Measurements from ENCODE around the gene CNNM4.

CNNM4 gene

DNA sequence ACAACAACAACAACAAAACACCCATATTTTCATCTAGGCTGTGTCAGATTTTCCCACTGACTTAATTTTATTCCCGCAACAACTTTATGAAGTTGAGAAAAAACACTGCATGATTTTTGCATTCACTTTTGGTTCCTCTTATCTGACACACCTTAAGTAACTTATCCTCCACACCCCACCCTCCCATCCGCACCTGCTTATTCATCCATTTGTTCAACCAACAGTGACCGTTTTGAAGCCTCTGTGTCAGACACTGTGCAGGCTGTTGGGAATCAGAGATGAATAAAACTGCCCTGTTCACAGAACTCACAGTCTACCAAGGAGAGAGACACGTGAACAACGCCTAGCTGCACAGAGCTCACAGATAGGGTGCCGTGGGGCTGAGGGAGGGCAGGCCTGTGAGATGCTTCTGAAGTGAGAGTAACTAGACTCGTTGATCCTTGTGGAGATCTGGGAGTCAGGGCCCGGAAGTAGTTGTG is 7.4 kb downstream of the CNNM4 start (continued):
- TF ChIP-seq, protein P1, sequence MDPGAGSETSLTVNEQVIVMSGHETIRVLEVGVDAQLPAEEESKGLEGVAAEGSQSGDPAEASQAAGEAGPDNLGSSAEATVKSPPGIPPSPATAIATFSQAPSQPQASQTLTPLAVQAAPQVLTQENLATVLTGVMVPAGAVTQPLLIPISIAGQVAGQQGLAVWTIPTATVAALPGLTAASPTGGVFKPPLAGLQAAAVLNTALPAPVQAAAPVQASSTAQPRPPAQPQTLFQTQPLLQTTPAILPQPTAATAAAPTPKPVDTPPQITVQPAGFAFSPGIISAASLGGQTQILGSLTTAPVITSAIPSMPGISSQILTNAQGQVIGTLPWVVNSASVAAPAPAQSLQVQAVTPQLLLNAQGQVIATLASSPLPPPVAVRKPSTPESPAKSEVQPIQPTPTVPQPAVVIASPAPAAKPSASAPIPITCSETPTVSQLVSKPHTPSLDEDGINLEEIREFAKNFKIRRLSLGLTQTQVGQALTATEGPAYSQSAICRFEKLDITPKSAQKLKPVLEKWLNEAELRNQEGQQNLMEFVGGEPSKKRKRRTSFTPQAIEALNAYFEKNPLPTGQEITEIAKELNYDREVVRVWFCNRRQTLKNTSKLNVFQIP (CRISPR knock-in tag; IDR thresholded peaks at IDR 0.05; ENCODE audit: borderline replicate concordance, low read depth) = no peak
- no peak for TF ChIP-seq ESRRG (CRISPR knock-in tag; IDR thresholded peaks at IDR 0.05)
- TF ChIP-seq ARNTL (CRISPR knock-in tag; IDR thresholded peaks at IDR 0.05; ENCODE audit: borderline replicate concordance, low read depth) = no peak
- no peak for TF ChIP-seq ZNF70 (CRISPR knock-in tag; IDR thresholded peaks at IDR 0.05)

DNA sequence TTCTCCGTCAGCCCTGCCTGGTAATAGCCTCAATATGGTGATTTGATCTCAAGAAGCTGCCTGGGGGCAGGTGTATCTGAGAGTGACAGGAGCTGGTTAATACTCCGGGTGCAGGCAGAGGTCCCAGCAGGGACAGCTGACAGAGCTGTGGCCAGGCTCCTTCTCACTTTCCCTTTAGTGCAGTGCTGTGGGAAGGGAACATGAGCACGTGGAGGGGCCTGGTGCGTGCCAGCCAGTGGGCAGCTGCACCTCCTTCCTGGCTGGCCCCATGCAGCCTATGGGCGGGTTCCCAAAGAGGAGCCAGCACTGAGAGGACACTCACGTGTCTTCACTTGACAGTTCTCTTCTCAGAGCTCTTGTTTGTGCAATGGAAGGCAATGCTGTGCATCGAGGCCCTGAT is 9.1 kb downstream of the CNNM4 start:
- TF ChIP-seq, protein P2, sequence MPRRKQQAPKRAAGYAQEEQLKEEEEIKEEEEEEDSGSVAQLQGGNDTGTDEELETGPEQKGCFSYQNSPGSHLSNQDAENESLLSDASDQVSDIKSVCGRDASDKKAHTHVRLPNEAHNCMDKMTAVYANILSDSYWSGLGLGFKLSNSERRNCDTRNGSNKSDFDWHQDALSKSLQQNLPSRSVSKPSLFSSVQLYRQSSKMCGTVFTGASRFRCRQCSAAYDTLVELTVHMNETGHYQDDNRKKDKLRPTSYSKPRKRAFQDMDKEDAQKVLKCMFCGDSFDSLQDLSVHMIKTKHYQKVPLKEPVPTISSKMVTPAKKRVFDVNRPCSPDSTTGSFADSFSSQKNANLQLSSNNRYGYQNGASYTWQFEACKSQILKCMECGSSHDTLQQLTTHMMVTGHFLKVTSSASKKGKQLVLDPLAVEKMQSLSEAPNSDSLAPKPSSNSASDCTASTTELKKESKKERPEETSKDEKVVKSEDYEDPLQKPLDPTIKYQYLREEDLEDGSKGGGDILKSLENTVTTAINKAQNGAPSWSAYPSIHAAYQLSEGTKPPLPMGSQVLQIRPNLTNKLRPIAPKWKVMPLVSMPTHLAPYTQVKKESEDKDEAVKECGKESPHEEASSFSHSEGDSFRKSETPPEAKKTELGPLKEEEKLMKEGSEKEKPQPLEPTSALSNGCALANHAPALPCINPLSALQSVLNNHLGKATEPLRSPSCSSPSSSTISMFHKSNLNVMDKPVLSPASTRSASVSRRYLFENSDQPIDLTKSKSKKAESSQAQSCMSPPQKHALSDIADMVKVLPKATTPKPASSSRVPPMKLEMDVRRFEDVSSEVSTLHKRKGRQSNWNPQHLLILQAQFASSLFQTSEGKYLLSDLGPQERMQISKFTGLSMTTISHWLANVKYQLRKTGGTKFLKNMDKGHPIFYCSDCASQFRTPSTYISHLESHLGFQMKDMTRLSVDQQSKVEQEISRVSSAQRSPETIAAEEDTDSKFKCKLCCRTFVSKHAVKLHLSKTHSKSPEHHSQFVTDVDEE (CRISPR knock-in tag; IDR thresholded peaks at IDR 0.05) = no peak
- TF ChIP-seq, protein P3, sequence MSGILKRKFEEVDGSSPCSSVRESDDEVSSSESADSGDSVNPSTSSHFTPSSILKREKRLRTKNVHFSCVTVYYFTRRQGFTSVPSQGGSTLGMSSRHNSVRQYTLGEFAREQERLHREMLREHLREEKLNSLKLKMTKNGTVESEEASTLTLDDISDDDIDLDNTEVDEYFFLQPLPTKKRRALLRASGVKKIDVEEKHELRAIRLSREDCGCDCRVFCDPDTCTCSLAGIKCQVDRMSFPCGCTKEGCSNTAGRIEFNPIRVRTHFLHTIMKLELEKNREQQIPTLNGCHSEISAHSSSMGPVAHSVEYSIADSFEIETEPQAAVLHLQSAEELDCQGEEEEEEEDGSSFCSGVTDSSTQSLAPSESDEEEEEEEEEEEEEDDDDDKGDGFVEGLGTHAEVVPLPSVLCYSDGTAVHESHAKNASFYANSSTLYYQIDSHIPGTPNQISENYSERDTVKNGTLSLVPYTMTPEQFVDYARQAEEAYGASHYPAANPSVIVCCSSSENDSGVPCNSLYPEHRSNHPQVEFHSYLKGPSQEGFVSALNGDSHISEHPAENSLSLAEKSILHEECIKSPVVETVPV (CRISPR knock-in tag; IDR thresholded peaks at IDR 0.05) = no peak
- TF ChIP-seq ISL1 (CRISPR knock-in tag; IDR thresholded peaks at IDR 0.05) (no peak), ZNF70 (CRISPR knock-in tag; IDR thresholded peaks at IDR 0.05) (no peak), PPARA (CRISPR knock-in tag; IDR thresholded peaks at IDR 0.05; ENCODE audit: borderline replicate concordance) (no peak), RARB (CRISPR knock-in tag; IDR thresholded peaks at IDR 0.05) (no peak), ESRRG (CRISPR knock-in tag; IDR thresholded peaks at IDR 0.05) (no peak), CSDC2 (CRISPR knock-in tag; IDR thresholded peaks at IDR 0.05) (no peak), ZFP3 (CRISPR knock-in tag; IDR thresholded peaks at IDR 0.05) (no peak)
- no peak; the same call in 2 of the 3 replicates for ATAC-seq

DNA sequence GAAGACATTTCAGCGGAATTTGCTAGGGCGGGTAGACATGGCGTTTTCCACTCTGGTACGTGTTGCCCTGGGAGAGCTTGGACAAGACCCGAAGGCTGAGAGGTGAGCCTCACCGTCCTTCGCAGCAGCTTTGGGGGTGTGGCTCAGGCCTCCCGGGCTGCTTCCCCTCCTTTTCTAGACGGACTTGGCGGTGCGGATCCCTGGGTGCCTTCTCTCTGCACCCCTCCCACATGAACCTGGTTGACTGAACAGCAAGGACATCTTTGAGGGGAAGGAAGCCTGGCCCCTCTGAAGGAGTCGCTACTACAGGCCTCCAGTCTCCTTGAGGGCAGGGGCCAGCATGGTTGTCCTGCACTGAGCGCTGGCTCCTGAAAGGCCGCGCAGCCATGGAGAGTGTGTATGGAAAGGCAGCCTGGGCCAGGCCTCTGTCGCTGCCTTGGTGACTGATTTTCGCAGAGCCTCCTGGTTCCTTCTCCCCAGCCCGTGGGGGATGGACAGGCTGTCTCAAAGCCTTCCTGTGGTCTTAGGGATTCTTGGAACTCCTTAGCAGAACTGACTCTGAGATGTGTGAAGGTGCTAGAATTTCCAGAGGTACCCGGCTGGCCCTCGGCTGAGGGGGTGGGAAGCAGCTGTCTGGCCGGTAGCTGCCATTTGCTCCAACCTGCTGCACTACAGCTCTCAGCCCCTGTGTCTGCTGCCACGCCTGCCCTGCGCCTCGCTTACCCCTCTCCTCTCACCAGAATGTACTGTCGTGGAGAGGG is 9.9 kb downstream of the CNNM4 start:
- no peak for ATAC-seq
- TF ChIP-seq ARNTL (CRISPR knock-in tag; IDR thresholded peaks at IDR 0.05; ENCODE audit: borderline replicate concordance, low read depth) (no peak), ZNF565 (CRISPR knock-in tag; conservative IDR thresholded peaks at IDR 0.05; ENCODE audit: low read depth) (no peak), ZNF70 (CRISPR knock-in tag; IDR thresholded peaks at IDR 0.05) (no peak), ZNF8 (CRISPR knock-in tag; IDR thresholded peaks at IDR 0.05) (no peak), TCF4 (CRISPR knock-in tag; IDR thresholded peaks at IDR 0.05; ENCODE audit: borderline replicate concordance) (no peak), RARB (CRISPR knock-in tag; IDR thresholded peaks at IDR 0.05) (no peak), ZFP3 (CRISPR knock-in tag; IDR thresholded peaks at IDR 0.05) (no peak), PPARA (CRISPR knock-in tag; IDR thresholded peaks at IDR 0.05; ENCODE audit: borderline replicate concordance) (no peak), ZFP30 (CRISPR knock-in tag; IDR thresholded peaks at IDR 0.05) (no peak), ZC3H10 (CRISPR knock-in tag; IDR thresholded peaks at IDR 0.05) (no peak), ESRRG (CRISPR knock-in tag; IDR thresholded peaks at IDR 0.05) (no peak), TOX (CRISPR knock-in tag; IDR thresholded peaks at IDR 0.05; ENCODE audit: borderline replicate concordance) (no peak)
- TF ChIP-seq, protein P2 (CRISPR knock-in tag; IDR thresholded peaks at IDR 0.05) = no peak
- TF ChIP-seq, protein P4, sequence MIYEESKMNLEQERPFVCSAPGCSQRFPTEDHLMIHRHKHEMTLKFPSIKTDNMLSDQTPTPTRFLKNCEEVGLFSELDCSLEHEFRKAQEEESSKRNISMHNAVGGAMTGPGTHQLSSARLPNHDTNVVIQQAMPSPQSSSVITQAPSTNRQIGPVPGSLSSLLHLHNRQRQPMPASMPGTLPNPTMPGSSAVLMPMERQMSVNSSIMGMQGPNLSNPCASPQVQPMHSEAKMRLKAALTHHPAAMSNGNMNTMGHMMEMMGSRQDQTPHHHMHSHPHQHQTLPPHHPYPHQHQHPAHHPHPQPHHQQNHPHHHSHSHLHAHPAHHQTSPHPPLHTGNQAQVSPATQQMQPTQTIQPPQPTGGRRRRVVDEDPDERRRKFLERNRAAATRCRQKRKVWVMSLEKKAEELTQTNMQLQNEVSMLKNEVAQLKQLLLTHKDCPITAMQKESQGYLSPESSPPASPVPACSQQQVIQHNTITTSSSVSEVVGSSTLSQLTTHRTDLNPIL (CRISPR knock-in tag; IDR thresholded peaks at IDR 0.05; ENCODE audit: low read depth) = no peak
- TF ChIP-seq, protein P1 (CRISPR knock-in tag; IDR thresholded peaks at IDR 0.05; ENCODE audit: borderline replicate concordance, low read depth) = no peak

All from SK-N-SH treated with all-trans-retinoic acid at 6 μM for 48 hours (cell line).